Measurements from ENCODE around the gene DNAH9.

Gene DNAH9

DNA sequence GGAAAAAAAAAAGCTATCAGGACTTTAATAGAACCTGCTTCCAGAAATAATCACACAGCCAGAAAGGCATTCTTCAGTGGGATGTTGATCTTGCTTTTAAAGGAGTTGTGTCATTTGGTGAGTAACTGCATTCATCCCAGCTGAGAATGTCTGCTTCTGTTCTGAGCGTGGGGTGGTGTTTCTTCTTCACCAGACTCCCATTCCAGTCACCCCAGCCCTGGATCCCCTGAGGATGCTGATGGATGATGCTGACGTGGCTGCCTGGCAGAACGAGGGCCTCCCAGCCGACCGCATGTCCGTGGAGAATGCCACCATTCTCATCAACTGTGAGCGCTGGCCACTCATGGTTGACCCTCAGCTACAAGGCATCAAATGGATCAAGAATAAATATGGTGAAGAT lies 276.5 kb downstream of the DNAH9 start:
- Histone ChIP-seq H3K4me2 (ENCODE audit: low read length) (no peak overlapping the region), H2BK120ac (ENCODE audit: low read depth, low read length) (no peak overlapping the region), H3K4me1 (ENCODE audit: control insufficient read depth, low read depth, low read length) (peaks cover 3% of the 10 kb centered on the region), H3K36me3 (ENCODE audit: control insufficient read depth, insufficient read depth, low read length) (no peaks in the 10 kb centered on the region), H3K4ac (ENCODE audit: low read depth, low read length) (no peak overlapping the region), H3K18ac (ENCODE audit: low read length) (no peak overlapping the region), H3K4me3 (ENCODE audit: low read length) (no peak overlapping the region), H4K8ac (ENCODE audit: low read depth, low read length) (no peak overlapping the region), H3K27me3 (ENCODE audit: insufficient read depth, low read length, poor library complexity) (no peaks in the 10 kb centered on the region), H3K9ac (ENCODE audit: low read length) (no peak overlapping the region), H3K23ac (ENCODE audit: low read length) (no peak overlapping the region), H3K79me1 (ENCODE audit: low read length) (no peaks in the 10 kb centered on the region), H2BK5ac (ENCODE audit: low read length) (peak overlapping the region; percentile 98), H2BK15ac (replicated peaks; ENCODE audit: low read depth) (no peak overlapping the region), H3K79me2 (ENCODE audit: control insufficient read depth, insufficient read depth, low read length) (no peaks in the 10 kb centered on the region), H4K5ac (ENCODE audit: low read length) (no peak overlapping the region), H3K27ac (ENCODE audit: low read depth, low read length) (no peak overlapping the region), H2AK5ac (ENCODE audit: low read length) (peak overlapping the region; percentile 12), H3K56ac (ENCODE audit: low read length) (peak overlapping the region; percentile 35)
- WGBS (ENCODE audit: extremely low coverage, insufficient coverage, low lambda C conversion rate), result no CpG with 5 or more reads among the region's 7 CpGs
- DNase-seq, result no peak

DNA sequence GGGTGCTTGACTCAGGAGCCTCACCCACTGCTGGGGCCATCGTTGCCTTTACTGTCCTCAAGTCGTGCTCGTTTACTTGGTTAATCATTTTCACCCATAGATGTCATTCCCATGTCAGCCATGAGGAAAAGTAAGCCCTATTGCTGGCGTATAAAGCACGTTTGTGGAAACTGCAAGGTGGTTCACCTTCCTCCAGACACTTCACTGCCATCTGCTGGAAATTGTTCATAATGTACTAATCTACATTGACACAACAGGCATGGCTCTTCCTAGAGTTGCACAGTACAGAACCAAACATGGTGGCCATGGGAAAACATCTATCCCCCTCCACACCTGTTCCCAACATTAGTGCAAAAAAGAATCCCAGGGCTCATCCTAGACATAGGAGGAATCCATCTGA lies 282.4 kb downstream of the DNAH9 start:
- Histone ChIP-seq H3K56ac (ENCODE audit: low read length) (no peak overlapping the region), H3K4ac (ENCODE audit: low read depth, low read length) (no peak overlapping the region), H2BK5ac (ENCODE audit: low read length) (no peak overlapping the region), H3K36me3 (ENCODE audit: control insufficient read depth, insufficient read depth, low read length) (no peaks in the 10 kb centered on the region), H3K79me2 (ENCODE audit: control insufficient read depth, insufficient read depth, low read length) (no peaks in the 10 kb centered on the region), H3K79me1 (ENCODE audit: low read length) (no peaks in the 10 kb centered on the region), H3K27me3 (ENCODE audit: insufficient read depth, low read length, poor library complexity) (no peaks in the 10 kb centered on the region), H4K8ac (ENCODE audit: low read depth, low read length) (no peak overlapping the region), H3K18ac (ENCODE audit: low read length) (no peak overlapping the region), H3K4me3 (ENCODE audit: low read length) (no peak overlapping the region), H2BK15ac (replicated peaks; ENCODE audit: low read depth) (no peak overlapping the region), H2AK5ac (ENCODE audit: low read length) (no peak overlapping the region), H3K23ac (ENCODE audit: low read length) (no peak overlapping the region), H3K4me2 (ENCODE audit: low read length) (no peak overlapping the region), H2BK120ac (ENCODE audit: low read depth, low read length) (no peak overlapping the region), H3K27ac (ENCODE audit: low read depth, low read length) (no peak overlapping the region), H4K5ac (ENCODE audit: low read length) (no peak overlapping the region), H3K9ac (ENCODE audit: low read length) (no peak overlapping the region), H3K4me1 (ENCODE audit: control insufficient read depth, low read depth, low read length) (no peaks in the 10 kb centered on the region)
- no CpG with 5 or more reads among the region's 5 CpGs for WGBS (ENCODE audit: extremely low coverage, insufficient coverage, low lambda C conversion rate)
- peak; percentile 63 for DNase-seq

DNA sequence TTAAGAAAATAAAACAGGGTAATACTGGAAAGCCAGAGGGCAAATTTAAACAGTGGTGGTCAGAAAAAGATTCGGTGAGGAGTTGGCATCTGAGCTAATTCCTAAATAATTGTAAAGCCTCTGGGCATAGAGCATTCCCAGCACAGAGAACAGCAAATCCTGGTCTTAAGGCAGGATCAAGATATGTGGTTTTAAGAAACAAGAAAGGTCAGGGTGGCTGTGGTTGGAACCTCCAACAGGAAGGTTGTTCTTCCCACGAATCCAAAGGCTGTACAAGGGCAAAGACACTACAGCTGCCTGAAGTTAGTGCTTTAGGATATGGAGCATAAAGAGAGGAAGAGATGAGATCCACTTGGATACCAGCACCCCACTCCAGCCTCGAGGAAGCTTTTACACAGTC lies 284.4 kb downstream of the DNAH9 start:
- Histone ChIP-seq H3K79me1 (ENCODE audit: low read length) (no peaks in the 10 kb centered on the region), H2BK15ac (replicated peaks; ENCODE audit: low read depth) (no peak overlapping the region), H3K4me2 (ENCODE audit: low read length) (no peak overlapping the region), H3K79me2 (ENCODE audit: control insufficient read depth, insufficient read depth, low read length) (no peaks in the 10 kb centered on the region), H2AK5ac (ENCODE audit: low read length) (no peak overlapping the region), H4K5ac (ENCODE audit: low read length) (no peak overlapping the region), H3K4me1 (ENCODE audit: control insufficient read depth, low read depth, low read length) (no peaks in the 10 kb centered on the region), H2BK120ac (ENCODE audit: low read depth, low read length) (no peak overlapping the region), H3K4me3 (ENCODE audit: low read length) (no peak overlapping the region), H3K9ac (ENCODE audit: low read length) (no peak overlapping the region), H4K8ac (ENCODE audit: low read depth, low read length) (no peak overlapping the region), H3K36me3 (ENCODE audit: control insufficient read depth, insufficient read depth, low read length) (no peaks in the 10 kb centered on the region), H3K23ac (ENCODE audit: low read length) (no peak overlapping the region), H3K27ac (ENCODE audit: low read depth, low read length) (no peak overlapping the region), H3K27me3 (ENCODE audit: insufficient read depth, low read length, poor library complexity) (no peaks in the 10 kb centered on the region), H3K18ac (ENCODE audit: low read length) (no peak overlapping the region), H3K4ac (ENCODE audit: low read depth, low read length) (no peak overlapping the region), H2BK5ac (ENCODE audit: low read length) (no peak overlapping the region), H3K56ac (ENCODE audit: low read length) (no peak overlapping the region)
- WGBS (ENCODE audit: extremely low coverage, insufficient coverage, low lambda C conversion rate), result no CpG with 5 or more reads among the region's 3 CpGs
- no peak for DNase-seq

DNA sequence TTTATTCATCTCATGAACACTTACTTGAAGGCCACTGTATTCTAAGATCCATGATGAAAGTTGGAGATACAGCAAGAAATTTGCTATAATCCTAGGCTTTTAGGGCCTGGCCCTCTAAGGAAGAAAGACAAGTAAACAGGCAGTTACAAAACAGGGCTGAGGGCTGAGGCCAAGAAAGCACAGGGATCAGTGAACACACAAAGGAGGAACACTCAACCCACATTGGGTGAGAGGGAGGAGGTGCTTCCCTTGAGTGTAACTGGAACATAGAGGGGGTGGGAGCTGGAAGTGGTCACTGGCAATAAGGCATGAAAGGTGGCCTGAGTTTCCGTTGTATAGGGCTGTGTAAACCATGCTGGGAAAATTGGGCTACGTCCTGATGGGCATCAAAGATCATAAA lies 286.8 kb downstream of the DNAH9 start:
- H3K79me2 ChIP-seq (ENCODE audit: control insufficient read depth, insufficient read depth, low read length), result no peaks in the 10 kb centered on the region
- H3K4me3 ChIP-seq (ENCODE audit: low read length), result no peak overlapping the region
- no peak overlapping the region for H2AK5ac ChIP-seq (ENCODE audit: low read length)
- WGBS (ENCODE audit: extremely low coverage, insufficient coverage, low lambda C conversion rate), result no CpG with 5 or more reads among the region's 2 CpGs
- no peak for DNase-seq
- H3K9ac ChIP-seq (ENCODE audit: low read length), result no peak overlapping the region
- no peaks in the 10 kb centered on the region for H3K27me3 ChIP-seq (ENCODE audit: insufficient read depth, low read length, poor library complexity)
- H3K4me1 ChIP-seq (ENCODE audit: control insufficient read depth, low read depth, low read length), result no peaks in the 10 kb centered on the region
- no peaks in the 10 kb centered on the region for H3K36me3 ChIP-seq (ENCODE audit: control insufficient read depth, insufficient read depth, low read length)
- H3K79me1 ChIP-seq (ENCODE audit: low read length), result no peaks in the 10 kb centered on the region
- H4K8ac ChIP-seq (ENCODE audit: low read depth, low read length), result no peak overlapping the region
- no peak overlapping the region for H4K5ac ChIP-seq (ENCODE audit: low read length)
- H3K27ac ChIP-seq (ENCODE audit: low read depth, low read length), result no peak overlapping the region
- H3K56ac ChIP-seq (ENCODE audit: low read length), result no peak overlapping the region
- H3K23ac ChIP-seq (ENCODE audit: low read length), result no peak overlapping the region
- H2BK5ac ChIP-seq (ENCODE audit: low read length), result no peak overlapping the region
- no peak overlapping the region for H3K4me2 ChIP-seq (ENCODE audit: low read length)
- no peak overlapping the region for H3K18ac ChIP-seq (ENCODE audit: low read length)
- no peak overlapping the region for H2BK120ac ChIP-seq (ENCODE audit: low read depth, low read length)
- H2BK15ac ChIP-seq (replicated peaks; ENCODE audit: low read depth), result no peak overlapping the region
- no peak overlapping the region for H3K4ac ChIP-seq (ENCODE audit: low read depth, low read length)

DNA sequence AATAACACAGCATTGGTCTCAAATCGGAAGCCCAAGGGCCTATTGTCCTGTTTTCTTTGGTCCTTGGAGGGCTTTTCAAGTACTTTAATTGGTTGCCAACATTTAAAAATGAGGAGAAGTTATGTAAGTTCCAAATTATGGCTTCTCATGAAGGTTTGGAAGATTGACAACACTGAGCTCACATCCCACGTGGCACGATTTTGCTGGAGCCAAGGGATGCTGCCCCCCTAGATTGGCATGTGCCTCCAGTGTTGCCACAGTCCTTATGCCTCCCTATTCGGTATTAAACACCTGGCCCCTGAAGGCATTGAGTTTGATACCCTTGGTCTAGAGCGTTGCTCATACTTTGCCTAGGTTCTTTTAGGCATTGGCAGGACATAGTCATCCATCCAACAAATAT lies 291.0 kb downstream of the DNAH9 start:
- H2AK5ac ChIP-seq (ENCODE audit: low read length), result no peak overlapping the region
- no peaks in the 10 kb centered on the region for H3K36me3 ChIP-seq (ENCODE audit: control insufficient read depth, insufficient read depth, low read length)
- H4K5ac ChIP-seq (ENCODE audit: low read length), result no peak overlapping the region
- no peak for DNase-seq
- no peak overlapping the region for H3K4ac ChIP-seq (ENCODE audit: low read depth, low read length)
- H3K18ac ChIP-seq (ENCODE audit: low read length), result no peak overlapping the region
- H3K27ac ChIP-seq (ENCODE audit: low read depth, low read length), result no peak overlapping the region
- no peaks in the 10 kb centered on the region for H3K4me1 ChIP-seq (ENCODE audit: control insufficient read depth, low read depth, low read length)
- no peak overlapping the region for H3K9ac ChIP-seq (ENCODE audit: low read length)
- no peaks in the 10 kb centered on the region for H3K79me1 ChIP-seq (ENCODE audit: low read length)
- no peaks in the 10 kb centered on the region for H3K27me3 ChIP-seq (ENCODE audit: insufficient read depth, low read length, poor library complexity)
- no peak overlapping the region for H4K8ac ChIP-seq (ENCODE audit: low read depth, low read length)
- H2BK120ac ChIP-seq (ENCODE audit: low read depth, low read length), result no peak overlapping the region
- H3K23ac ChIP-seq (ENCODE audit: low read length), result no peak overlapping the region
- H3K4me2 ChIP-seq (ENCODE audit: low read length), result no peak overlapping the region
- H2BK5ac ChIP-seq (ENCODE audit: low read length), result no peak overlapping the region
- no peak overlapping the region for H3K56ac ChIP-seq (ENCODE audit: low read length)
- H2BK15ac ChIP-seq (replicated peaks; ENCODE audit: low read depth), result no peak overlapping the region
- WGBS (ENCODE audit: extremely low coverage, insufficient coverage, low lambda C conversion rate), result no CpG with 5 or more reads among the region's 5 CpGs
- no peaks in the 10 kb centered on the region for H3K79me2 ChIP-seq (ENCODE audit: control insufficient read depth, insufficient read depth, low read length)
- H3K4me3 ChIP-seq (ENCODE audit: low read length), result no peak overlapping the region

DNA sequence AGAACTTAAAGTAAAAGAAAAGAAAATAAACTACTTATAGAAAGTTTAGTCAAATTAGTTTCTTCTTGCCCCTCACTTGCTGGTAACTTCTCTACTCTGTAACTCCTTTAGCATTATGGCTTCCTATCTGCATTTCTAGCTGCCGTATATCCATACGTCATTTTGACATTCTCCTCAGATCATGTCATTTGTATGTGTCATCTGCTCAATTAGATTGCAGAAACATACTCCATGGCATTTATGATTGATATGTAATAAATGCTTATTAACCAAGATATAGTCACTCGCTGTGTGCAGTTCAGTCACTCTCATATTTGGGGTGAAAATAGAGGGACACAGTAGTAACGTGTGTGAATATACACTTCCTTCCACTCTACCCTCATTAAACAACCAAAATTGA lies 295.6 kb downstream of the DNAH9 start:
- Histone ChIP-seq H3K79me1 (ENCODE audit: low read length) (no peaks in the 10 kb centered on the region), H3K9ac (ENCODE audit: low read length) (no peak overlapping the region), H3K4me1 (ENCODE audit: control insufficient read depth, low read depth, low read length) (no peaks in the 10 kb centered on the region), H4K5ac (ENCODE audit: low read length) (no peak overlapping the region), H3K4me2 (ENCODE audit: low read length) (no peak overlapping the region), H4K8ac (ENCODE audit: low read depth, low read length) (no peak overlapping the region), H3K23ac (ENCODE audit: low read length) (no peak overlapping the region), H3K36me3 (ENCODE audit: control insufficient read depth, insufficient read depth, low read length) (no peaks in the 10 kb centered on the region), H3K79me2 (ENCODE audit: control insufficient read depth, insufficient read depth, low read length) (no peaks in the 10 kb centered on the region), H2BK120ac (ENCODE audit: low read depth, low read length) (no peak overlapping the region), H2BK5ac (ENCODE audit: low read length) (no peak overlapping the region), H3K4me3 (ENCODE audit: low read length) (no peak overlapping the region), H3K27me3 (ENCODE audit: insufficient read depth, low read length, poor library complexity) (no peaks in the 10 kb centered on the region), H3K56ac (ENCODE audit: low read length) (no peak overlapping the region), H3K18ac (ENCODE audit: low read length) (no peak overlapping the region), H3K4ac (ENCODE audit: low read depth, low read length) (no peak overlapping the region), H2AK5ac (ENCODE audit: low read length) (no peak overlapping the region), H2BK15ac (replicated peaks; ENCODE audit: low read depth) (no peak overlapping the region), H3K27ac (ENCODE audit: low read depth, low read length) (no peak overlapping the region)
- no peak for DNase-seq
- WGBS (ENCODE audit: extremely low coverage, insufficient coverage, low lambda C conversion rate), result no CpG with 5 or more reads among the region's 4 CpGs

Data from mesendoderm (in vitro differentiated cells).